Chondrocyte (in vitro differentiated cells): ENCODE data around the gene ERBB4. TPM values are rescaled to one million over a fixed set of nuclear protein-coding genes. Genes with fewer than 3 reads are reported as not detected.
"Not testable (repeated sequence)": the region's sequence is repeated elsewhere in the genome, so short reads cannot be mapped to it uniquely, and the experiment has no call there.

Experiments
- DNase-seq: peaks from one replicate; pipeline ENCODE4 v3.0.0; 2021; ENCODE audit warnings: mixed read lengths, low spot score
- H3K27ac Mint-ChIP-seq: one replicate; pipeline ENCODE4 v1.8.0; 2021; ENCODE audit warnings: mild to moderate bottlenecking, moderate library complexity, mixed read lengths; ENCODE audit not compliant: unreplicated experiment
- H3K27me3 Mint-ChIP-seq: 2 replicates; pipeline ENCODE4 v1.8.0; 2021; ENCODE audit warnings: low read depth, mixed read lengths
- H3K36me3 Mint-ChIP-seq: 2 replicates; pipeline ENCODE4 v1.8.0; 2021; ENCODE audit warnings: low read depth, mixed read lengths
- H3K4me1 Mint-ChIP-seq: 2 replicates; pipeline ENCODE4 v1.8.0; 2021; ENCODE audit warnings: low read depth, mild to moderate bottlenecking, mixed read lengths
- H3K4me3 Mint-ChIP-seq: one replicate; pipeline ENCODE4 v1.8.0; 2021; ENCODE audit warnings: mild to moderate bottlenecking, moderate library complexity, mixed read lengths; ENCODE audit not compliant: unreplicated experiment
- H3K9me3 Mint-ChIP-seq: 2 replicates; pipeline ENCODE4 v1.8.0; 2021; ENCODE audit warnings: low read depth, mixed read lengths
- total RNA-seq: library from RNA; stranded (reverse); gene quantifications from 3 replicates; pipeline ENCODE4 v1.2.1, GENCODE V29; 2021
- TF ChIP-seq, protein P1 (sequence below): fragments of 200-600 bp; sonication (generic); IDR thresholded peaks from 2 replicates; pipeline ENCODE4 v1.5.0; 2021; ENCODE audit warnings: antibody characterized with exemption, mild to moderate bottlenecking, moderate library complexity

Gene ERBB4
- total RNA-seq, 1 donor from 2014 or later = 1.3 TPM

- DNase-seq = no peak
- Mint-ChIP-seq H3K9me3 (peaks cover 6% of the 10 kb centered on the region), H3K27me3 (peaks cover 2% of the 10 kb centered on the region), H3K27ac (no peak overlapping the region), H3K36me3 (no peaks in the 10 kb centered on the region), H3K4me1 (no peaks in the 10 kb centered on the region), H3K4me3 (no peak overlapping the region)
- TF ChIP-seq, protein P1, sequence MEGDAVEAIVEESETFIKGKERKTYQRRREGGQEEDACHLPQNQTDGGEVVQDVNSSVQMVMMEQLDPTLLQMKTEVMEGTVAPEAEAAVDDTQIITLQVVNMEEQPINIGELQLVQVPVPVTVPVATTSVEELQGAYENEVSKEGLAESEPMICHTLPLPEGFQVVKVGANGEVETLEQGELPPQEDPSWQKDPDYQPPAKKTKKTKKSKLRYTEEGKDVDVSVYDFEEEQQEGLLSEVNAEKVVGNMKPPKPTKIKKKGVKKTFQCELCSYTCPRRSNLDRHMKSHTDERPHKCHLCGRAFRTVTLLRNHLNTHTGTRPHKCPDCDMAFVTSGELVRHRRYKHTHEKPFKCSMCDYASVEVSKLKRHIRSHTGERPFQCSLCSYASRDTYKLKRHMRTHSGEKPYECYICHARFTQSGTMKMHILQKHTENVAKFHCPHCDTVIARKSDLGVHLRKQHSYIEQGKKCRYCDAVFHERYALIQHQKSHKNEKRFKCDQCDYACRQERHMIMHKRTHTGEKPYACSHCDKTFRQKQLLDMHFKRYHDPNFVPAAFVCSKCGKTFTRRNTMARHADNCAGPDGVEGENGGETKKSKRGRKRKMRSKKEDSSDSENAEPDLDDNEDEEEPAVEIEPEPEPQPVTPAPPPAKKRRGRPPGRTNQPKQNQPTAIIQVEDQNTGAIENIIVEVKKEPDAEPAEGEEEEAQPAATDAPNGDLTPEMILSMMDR = no peak
Observed at GRCh38 chr2:211534632-211535031, 1004.0 kb downstream of the ERBB4 start.

- not testable (repeated sequence) for H3K4me3 Mint-ChIP-seq, H3K27me3 Mint-ChIP-seq, DNase-seq, H3K27ac Mint-ChIP-seq, H3K36me3 Mint-ChIP-seq, H3K4me1 Mint-ChIP-seq, H3K9me3 Mint-ChIP-seq
Observed at GRCh38 chr2:211524248-211524647, 1014.4 kb downstream of the ERBB4 start.

- no peaks in the 10 kb centered on the region for H3K27me3 Mint-ChIP-seq
- DNase-seq = no peak
- peaks cover 4% of the 10 kb centered on the region for H3K9me3 Mint-ChIP-seq
- no peaks in the 10 kb centered on the region for H3K36me3 Mint-ChIP-seq
- no peak overlapping the region for H3K27ac Mint-ChIP-seq
- H3K4me1 Mint-ChIP-seq = no peaks in the 10 kb centered on the region
- TF ChIP-seq, protein P1 = no peak
- no peak overlapping the region for H3K4me3 Mint-ChIP-seq
Observed at GRCh38 chr2:211516537-211516936, 1022.1 kb downstream of the ERBB4 start.

GRCh38 chr2:211514049-211514448 is 1024.6 kb downstream of the ERBB4 start:
- H3K27ac Mint-ChIP-seq = no peak overlapping the region
- no peaks in the 10 kb centered on the region for H3K36me3 Mint-ChIP-seq
- H3K4me3 Mint-ChIP-seq = no peak overlapping the region
- TF ChIP-seq, protein P1 = no peak
- no peaks in the 10 kb centered on the region for H3K27me3 Mint-ChIP-seq
- no peak for DNase-seq
- no peaks in the 10 kb centered on the region for H3K9me3 Mint-ChIP-seq
- no peaks in the 10 kb centered on the region for H3K4me1 Mint-ChIP-seq

- Mint-ChIP-seq H3K9me3 (no peaks in the 10 kb centered on the region), H3K4me1 (no peaks in the 10 kb centered on the region), H3K27me3 (no peaks in the 10 kb centered on the region), H3K36me3 (no peaks in the 10 kb centered on the region), H3K27ac (no peak overlapping the region), H3K4me3 (no peak overlapping the region)
- no peak for DNase-seq
- TF ChIP-seq, protein P1 = no peak
Observed at GRCh38 chr2:211513446-211513845, 1025.2 kb downstream of the ERBB4 start.

DNA sequence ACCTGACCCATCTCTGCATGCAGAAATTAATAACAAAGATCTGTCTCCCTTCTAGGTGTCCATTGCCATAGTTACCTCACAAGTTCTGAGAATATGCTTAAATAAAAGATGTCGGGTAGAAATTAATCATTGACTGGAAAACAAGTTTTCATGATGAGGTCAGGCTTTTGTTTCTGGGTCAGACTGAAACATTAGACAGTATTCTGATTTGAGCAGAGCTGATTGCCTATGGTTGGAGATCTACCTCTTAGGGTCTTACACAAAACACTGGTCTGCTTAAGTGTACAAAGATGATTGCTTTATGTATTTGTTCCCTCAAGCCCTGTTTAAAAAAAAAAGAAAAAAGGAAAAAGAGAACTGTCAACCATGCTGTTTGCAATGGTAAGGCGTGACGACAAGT is 1025.8 kb downstream of the ERBB4 start:
- Mint-ChIP-seq H3K27ac (no peak overlapping the region), H3K4me1 (no peaks in the 10 kb centered on the region), H3K36me3 (no peaks in the 10 kb centered on the region), H3K27me3 (no peaks in the 10 kb centered on the region), H3K9me3 (peaks cover 3% of the 10 kb centered on the region), H3K4me3 (no peak overlapping the region)
- TF ChIP-seq, protein P1 = no peak
- no peak for DNase-seq
